Stimulated activated CD8-positive, alpha-beta memory T cell treated with anti-CD3 and anti-CD28 coated beads, Interleukin-4, amount 100 ng/mL, for 24 hours (primary cell): Measurements from ENCODE around the gene RYR1.
"Not testable (repeated sequence)": the region's sequence is repeated elsewhere in the genome, so short reads cannot be mapped to it uniquely, and the experiment has no call there.

Source experiments
- DNase-seq: peaks from one replicate; pipeline ENCODE4 v3.0.0-alpha.2; 2020; ENCODE audit warnings: low read depth

RYR1 gene

DNA sequence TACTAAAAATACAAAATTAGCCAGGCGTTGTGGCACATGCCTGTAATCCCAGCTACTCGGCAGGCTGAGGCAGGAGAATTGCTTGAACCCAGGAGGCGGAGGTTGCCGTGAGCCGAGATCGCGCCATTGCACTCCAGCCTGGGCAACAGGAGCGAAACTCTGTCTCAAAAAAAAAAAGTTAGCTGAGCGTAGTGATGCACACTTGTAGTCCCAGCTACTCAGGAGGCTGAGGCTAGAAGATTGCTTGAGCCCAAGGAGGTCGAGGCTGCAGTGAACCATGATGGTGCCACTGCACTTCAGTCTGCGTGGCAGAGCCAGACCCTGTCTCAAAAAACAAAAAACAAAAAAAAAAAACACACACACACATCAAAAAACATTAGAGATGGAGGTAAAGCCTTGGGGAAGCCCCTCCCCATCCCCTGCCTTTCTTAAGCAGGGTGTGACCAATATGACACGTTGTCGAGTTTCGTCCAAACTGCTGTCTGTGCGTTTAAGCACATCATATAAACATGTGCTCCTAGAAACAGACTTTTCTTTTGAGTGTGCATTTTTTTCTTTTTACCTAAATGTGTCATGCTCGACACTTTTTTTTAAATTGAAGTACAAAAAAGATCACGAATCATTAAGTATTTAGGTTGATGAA, 6.3 kb upstream of the RYR1 start:
- DNase-seq = not testable (repeated sequence)

DNA sequence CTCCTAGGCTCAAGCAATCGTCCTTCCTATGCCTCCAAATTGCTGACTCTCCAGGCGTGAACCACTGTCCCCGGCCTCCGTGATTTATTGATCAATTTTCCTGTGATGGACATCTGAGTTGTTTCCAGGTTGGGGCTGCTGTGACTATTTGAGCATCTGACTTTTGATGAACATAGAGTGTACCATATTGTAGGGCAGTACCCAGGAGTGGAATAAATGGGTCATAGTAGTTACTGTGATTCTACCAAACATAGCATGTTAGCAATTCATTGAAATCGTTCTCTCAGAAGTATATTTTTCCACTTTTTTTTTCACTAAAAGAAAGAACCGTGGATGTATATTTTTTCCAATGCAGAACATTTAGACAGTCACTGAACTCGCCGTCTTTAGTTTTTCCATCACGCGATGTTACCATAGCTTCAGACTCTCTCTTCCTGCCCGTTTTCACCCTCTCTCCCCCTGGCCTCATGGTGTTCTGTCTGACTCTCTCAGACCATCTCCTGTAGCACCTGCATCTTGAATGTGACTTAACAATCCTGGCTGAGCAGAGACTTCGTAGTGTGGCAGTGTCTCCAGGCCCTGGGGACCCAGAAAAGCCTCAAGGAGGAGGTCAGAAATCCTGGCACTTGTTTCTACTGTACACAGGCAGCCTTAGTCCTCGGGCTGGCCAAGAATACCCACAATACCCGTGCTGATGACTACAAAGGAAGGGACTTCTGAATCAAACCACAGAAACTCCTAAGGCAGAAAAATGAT, 4.3 kb upstream of the RYR1 start:
- DNase-seq = no peak

GRCh38 chr19:38429811-38430156, 3.7 kb upstream of the RYR1 start:
- DNase-seq = no peak

GRCh38 chr19:38430931-38431330, 2.6 kb upstream of the RYR1 start:
- no peak for DNase-seq

- DNase-seq = no peak
Measured at GRCh38 chr19:38434549-38435051, 1.1 kb downstream of the RYR1 start.

GRCh38 chr19:38437295-38437694, 3.8 kb downstream of the RYR1 start:
- DNase-seq = no peak

GRCh38 chr19:38437917-38438316, 4.4 kb downstream of the RYR1 start:
- DNase-seq = no peak

- no peak for DNase-seq
Measured at GRCh38 chr19:38440592-38440991, 7.1 kb downstream of the RYR1 start.

DNA sequence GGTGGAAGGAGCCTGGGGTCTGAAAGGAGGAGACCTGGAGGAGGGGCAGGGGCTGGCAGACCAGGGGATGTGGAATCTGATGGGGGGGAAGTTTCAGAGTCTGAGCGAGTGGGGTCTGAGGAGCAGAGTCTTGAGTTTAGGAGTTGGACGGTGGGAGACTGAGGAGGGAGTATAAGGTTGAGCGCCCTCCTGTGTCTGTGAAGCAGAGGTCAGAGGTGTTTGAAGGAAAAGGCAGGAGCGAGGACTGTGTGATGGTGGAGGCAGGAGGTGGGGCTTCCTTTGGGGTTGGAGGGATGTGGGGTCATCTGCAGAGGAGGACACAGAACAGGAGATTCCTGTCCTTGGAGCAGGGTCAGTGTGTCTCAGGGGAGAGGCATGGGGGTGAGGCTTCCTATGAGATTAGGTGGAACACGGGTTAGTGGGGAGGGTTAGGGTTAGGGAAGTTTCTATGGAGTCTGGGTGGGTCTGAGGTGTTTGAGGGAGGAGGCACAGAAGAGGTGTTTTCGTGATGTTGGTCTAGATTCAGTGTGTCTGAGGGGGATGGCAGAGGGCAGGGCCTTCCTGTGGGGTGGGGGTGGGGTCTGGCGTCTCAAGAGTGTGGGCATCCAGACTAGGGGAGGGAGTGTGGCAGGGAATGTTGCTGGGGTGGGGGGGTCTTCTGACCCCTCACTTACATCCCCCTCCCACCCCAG, 8.3 kb downstream of the RYR1 start:
- no peak for DNase-seq

DNA sequence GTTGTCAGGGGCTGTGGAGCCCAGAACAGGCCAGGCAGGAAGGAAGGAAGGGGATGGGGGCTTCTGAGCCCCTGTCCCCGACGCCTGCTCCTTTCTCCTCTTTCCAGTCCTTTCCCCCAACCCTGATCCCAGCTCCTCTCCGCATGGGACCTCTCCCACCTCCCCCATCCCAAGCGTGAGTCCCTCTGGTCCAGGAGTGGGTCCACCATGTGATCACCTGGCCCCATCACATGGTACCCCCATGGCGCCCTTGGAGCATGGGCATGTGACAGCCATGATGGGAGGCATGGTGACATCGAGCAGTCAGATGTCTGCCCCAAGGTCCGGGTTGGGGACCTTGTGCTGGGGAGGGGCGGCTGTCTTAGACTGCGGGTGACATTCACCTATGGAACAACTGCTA, 9.2 kb downstream of the RYR1 start:
- DNase-seq = no peak

DNA sequence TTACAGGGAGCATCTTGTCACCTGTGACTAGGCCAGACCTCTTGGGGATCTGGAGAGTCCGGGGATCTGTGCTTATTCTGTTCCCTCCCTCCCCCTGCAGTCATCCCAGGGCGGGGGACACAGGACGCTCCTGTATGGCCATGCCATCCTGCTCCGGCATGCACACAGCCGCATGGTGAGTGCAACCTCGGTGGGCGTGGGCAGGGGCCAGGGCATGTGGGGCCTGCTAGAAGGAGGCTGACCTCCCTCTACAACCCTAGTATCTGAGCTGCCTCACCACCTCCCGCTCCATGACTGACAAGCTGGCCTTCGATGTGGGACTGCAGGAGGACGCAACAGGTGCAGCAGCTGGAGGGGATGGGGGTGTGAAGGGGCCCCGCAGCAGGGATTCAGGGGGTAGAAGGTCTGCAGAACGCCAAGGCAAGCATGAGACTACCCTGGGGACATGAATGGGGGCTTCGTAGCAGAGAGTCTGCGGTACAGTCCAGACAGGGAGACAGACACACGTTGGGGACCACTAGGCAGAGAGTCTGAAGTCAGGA, 10.0 kb downstream of the RYR1 start:
- no peak for DNase-seq

DNA sequence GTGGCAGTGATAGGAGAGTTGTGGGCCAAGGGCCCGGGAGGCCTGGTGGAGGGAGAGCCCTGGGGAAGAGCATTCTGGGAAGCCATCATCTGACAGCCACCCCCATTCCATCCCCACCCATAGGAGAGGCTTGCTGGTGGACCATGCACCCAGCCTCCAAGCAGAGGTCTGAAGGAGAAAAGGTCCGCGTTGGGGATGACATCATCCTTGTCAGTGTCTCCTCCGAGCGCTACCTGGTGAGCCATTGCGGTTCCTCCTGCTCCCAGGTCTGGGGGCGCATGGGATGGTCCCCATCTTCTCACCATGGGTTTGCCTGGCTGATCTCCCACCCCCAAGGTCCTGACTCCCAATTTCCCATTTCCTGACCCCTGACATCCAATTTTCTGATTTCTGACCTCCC, 10.5 kb downstream of the RYR1 start:
- no peak for DNase-seq

DNA sequence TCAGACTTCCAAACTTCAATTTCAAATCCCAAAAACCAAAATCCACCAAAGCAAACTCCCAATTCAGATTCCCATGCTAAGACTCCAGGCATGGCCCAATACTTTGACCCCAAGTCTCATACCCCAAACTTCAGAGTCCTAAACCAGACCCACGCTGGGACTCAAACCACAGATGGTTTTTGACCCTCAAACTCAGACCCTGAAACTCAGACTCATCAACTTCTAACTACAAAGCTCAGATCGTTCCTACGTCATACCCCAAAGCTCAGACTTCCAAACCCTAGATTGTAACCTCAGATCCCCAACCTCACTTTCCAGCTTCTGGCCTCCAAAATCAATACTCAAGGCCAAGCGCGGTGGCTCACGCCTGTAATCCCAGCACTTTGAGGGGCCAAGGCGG, 11.9 kb downstream of the RYR1 start:
- DNase-seq = no peak

DNA sequence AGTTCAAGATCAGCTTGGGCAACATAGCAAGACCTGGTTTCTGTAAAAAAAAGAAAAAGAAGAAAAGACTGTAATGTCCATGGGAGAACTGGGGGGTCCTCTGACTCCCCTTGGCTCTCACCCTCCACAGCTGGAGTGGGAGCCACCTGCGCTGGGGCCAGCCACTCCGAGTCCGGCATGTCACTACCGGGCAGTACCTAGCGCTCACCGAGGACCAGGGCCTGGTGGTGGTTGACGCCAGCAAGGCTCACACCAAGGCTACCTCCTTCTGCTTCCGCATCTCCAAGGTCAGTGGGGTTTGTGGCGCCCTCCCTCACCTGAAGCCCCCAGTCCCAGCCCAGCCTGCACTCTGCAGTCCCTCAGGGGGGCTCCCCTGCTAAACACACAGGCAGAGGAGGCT, 14.7 kb downstream of the RYR1 start:
- no peak for DNase-seq

GRCh38 chr19:38449518-38449917, 16.0 kb downstream of the RYR1 start:
- DNase-seq = no peak

GRCh38 chr19:38451036-38451435, 17.5 kb downstream of the RYR1 start:
- DNase-seq = no peak

DNA sequence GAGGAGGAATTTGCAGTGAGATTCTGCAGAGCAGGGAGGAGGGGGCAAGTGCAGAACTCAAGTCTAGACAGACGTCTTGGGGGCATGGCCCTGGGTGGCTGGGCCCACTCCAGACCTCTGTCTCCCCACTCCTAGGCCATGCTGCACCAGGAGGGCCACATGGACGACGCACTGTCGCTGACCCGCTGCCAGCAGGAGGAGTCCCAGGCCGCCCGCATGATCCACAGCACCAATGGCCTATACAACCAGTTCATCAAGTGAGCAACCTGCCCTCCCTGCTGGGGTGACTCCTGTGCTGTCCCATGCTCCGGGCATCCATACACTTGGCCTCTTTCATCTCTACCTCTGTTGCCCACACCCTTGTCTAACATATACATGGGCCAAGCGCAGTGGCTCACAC, 18.1 kb downstream of the RYR1 start:
- DNase-seq = no peak

GRCh38 chr19:38452430-38453366, 19.2 kb downstream of the RYR1 start:
- DNase-seq = no peak

GRCh38 chr19:38453596-38453995, 20.1 kb downstream of the RYR1 start:
- no peak for DNase-seq

GRCh38 chr19:38455031-38455430, 21.5 kb downstream of the RYR1 start:
- DNase-seq = no peak

GRCh38 chr19:38457202-38457601, 23.7 kb downstream of the RYR1 start:
- no peak for DNase-seq
